KMS-11 (cell line): ENCODE results near the gene PSMB2.

ENCODE experiments used
- H2AFZ ChIP-seq: fragments of 200-600 bp; sonication (generic); 2 replicates; pipeline ENCODE4 v1.6.1; 2016; ENCODE audit warnings: antibody characterized with exemption, mixed run types, low read depth
- H3K27ac ChIP-seq: fragments of 200-600 bp; sonication (generic); 2 replicates; pipeline ENCODE4 v1.6.1; 2016; ENCODE audit warnings: mild to moderate bottlenecking, mixed run types
- H3K27me3 ChIP-seq: fragments of 200-600 bp; sonication (generic); 2 replicates; pipeline ENCODE4 v1.6.1; 2017; ENCODE audit warnings: mild to moderate bottlenecking, low read depth, mixed run types, moderate library complexity; ENCODE audit not compliant: insufficient read depth
- H3K36me3 ChIP-seq: fragments of 200-600 bp; sonication (generic); 2 replicates; pipeline ENCODE4 v1.6.1; 2017; ENCODE audit warnings: mild to moderate bottlenecking, mixed run types; ENCODE audit not compliant: insufficient read depth
- H3K4me1 ChIP-seq: fragments of 200-600 bp; sonication (generic); 2 replicates; pipeline ENCODE4 v1.6.1; 2016; ENCODE audit warnings: mild to moderate bottlenecking, low read depth, mixed run types; ENCODE audit not compliant: poor library complexity, severe bottlenecking
- H3K4me2 ChIP-seq: fragments of 200-600 bp; sonication (generic); 2 replicates; pipeline ENCODE4 v1.7.0; 2016; ENCODE audit warnings: mild to moderate bottlenecking, mixed run types
- H3K4me3 ChIP-seq: fragments of 200-600 bp; sonication (generic); IDR thresholded peaks from 2 replicates; pipeline ENCODE4 v1.6.1; 2017; ENCODE audit warnings: low read depth, low read length, mixed read lengths; ENCODE audit not compliant: insufficient read depth
- H3K79me2 ChIP-seq: fragments of 200-600 bp; sonication (generic); 2 replicates; pipeline ENCODE4 v1.6.1; 2016; ENCODE audit warnings: low read depth, mixed run types; ENCODE audit not compliant: insufficient read depth
- H3K9ac ChIP-seq: fragments of 200-600 bp; sonication (generic); 2 replicates; pipeline ENCODE4 v1.6.1; 2016; ENCODE audit warnings: mild to moderate bottlenecking, mixed run types
- H4K20me1 ChIP-seq: fragments of 200-600 bp; sonication (generic); 2 replicates; pipeline ENCODE4 v1.6.1; 2016; ENCODE audit warnings: mild to moderate bottlenecking, mixed run types; ENCODE audit not compliant: insufficient read depth
- TF ChIP-seq, protein P1 (sequence below): fragments of 200-600 bp; sonication (generic); conservative IDR thresholded peaks from 2 replicates; pipeline ENCODE4 v1.6.1; 2017; ENCODE audit warnings: low read depth, mild to moderate bottlenecking, antibody characterized with exemption, low read length, moderate library complexity, mixed read lengths

PSMB2 gene

DNA sequence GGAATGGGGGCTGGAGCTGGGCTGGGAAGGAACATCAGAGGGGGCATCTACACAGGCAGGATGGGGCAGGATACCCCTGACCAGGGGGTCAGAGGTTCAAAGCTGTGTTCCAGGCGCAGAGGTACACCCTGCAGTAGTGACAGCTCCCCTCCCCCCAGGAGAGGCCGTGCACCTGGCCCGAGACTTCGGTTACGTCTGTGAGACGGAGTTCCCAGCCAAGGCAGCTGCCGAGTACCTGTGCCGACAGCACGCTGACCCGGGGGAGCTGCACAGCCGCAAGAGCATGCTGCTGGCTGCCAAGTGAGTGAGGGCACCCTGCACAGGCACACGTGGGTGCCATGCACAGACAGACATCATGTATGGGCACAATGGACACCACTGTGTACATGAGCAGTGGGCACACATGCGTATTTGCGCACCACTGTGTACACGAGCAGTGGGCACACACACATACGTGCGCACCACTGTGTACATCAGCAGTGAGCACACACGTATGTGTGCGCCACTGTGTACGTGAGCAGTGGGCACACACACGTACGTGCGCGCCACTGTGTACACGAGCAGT is 50.8 kb downstream of the PSMB2 start:
- no peak overlapping the region for H3K4me2 ChIP-seq
- no peaks in the 10 kb centered on the region for H3K27me3 ChIP-seq
- H3K27ac ChIP-seq, result no peak overlapping the region
- H3K9ac ChIP-seq, result no peak overlapping the region
- no peaks in the 10 kb centered on the region for H3K79me2 ChIP-seq
- H3K4me3 ChIP-seq, result no peak overlapping the region
- no peaks in the 10 kb centered on the region for H3K4me1 ChIP-seq
- no peaks in the 10 kb centered on the region for H3K36me3 ChIP-seq
- TF ChIP-seq, protein P1, sequence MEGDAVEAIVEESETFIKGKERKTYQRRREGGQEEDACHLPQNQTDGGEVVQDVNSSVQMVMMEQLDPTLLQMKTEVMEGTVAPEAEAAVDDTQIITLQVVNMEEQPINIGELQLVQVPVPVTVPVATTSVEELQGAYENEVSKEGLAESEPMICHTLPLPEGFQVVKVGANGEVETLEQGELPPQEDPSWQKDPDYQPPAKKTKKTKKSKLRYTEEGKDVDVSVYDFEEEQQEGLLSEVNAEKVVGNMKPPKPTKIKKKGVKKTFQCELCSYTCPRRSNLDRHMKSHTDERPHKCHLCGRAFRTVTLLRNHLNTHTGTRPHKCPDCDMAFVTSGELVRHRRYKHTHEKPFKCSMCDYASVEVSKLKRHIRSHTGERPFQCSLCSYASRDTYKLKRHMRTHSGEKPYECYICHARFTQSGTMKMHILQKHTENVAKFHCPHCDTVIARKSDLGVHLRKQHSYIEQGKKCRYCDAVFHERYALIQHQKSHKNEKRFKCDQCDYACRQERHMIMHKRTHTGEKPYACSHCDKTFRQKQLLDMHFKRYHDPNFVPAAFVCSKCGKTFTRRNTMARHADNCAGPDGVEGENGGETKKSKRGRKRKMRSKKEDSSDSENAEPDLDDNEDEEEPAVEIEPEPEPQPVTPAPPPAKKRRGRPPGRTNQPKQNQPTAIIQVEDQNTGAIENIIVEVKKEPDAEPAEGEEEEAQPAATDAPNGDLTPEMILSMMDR, result no peak
- H2AFZ ChIP-seq, result no peak overlapping the region
- H4K20me1 ChIP-seq, result no peaks in the 10 kb centered on the region

GRCh38 chr1:35589516-35590427 is 51.6 kb downstream of the PSMB2 start:
- no peak overlapping the region for H3K4me2 ChIP-seq
- H3K27ac ChIP-seq, result no peak overlapping the region
- no peaks in the 10 kb centered on the region for H3K79me2 ChIP-seq
- H3K4me1 ChIP-seq, result no peaks in the 10 kb centered on the region
- H3K9ac ChIP-seq, result no peak overlapping the region
- H3K27me3 ChIP-seq, result no peaks in the 10 kb centered on the region
- H4K20me1 ChIP-seq, result no peaks in the 10 kb centered on the region
- TF ChIP-seq, protein P1, result no peak
- H3K4me3 ChIP-seq, result no peak overlapping the region
- H2AFZ ChIP-seq, result no peak overlapping the region
- no peaks in the 10 kb centered on the region for H3K36me3 ChIP-seq

DNA sequence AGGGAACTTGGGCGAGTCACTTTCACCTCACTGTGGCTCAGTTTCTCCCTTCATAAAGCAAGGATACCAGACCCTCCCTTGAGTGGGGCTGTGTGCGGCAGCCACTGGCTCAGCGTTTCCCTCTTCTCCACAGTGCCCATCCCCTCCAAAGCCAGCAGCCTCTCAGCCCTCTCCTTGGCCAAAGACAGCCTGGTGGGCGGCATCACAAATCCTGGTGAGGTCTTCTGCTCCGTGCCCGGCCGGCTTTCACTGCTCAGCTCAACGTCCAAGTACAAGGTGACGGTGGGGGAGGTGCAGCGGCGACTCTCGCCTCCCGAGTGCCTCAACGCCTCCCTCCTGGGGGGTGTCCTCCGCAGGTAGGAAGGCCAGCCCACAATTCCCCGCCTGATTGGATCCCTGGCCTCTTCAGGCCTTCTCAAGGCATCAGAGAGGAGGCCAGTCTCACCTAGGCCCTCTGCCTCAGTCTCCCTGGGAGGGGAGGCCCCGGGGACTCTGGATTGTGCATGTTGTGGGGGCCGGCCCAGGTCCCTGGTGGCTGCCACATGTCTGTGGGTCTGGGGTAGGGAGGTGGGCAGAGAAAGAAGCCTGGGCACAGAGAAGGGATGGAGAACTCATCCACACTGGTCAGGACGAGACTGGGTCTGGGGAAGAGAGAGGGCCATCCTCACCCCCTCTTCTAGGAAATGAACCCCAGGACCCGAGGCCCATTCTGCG is 53.0 kb downstream of the PSMB2 start:
- H3K4me3 ChIP-seq, result no peak overlapping the region
- no peak overlapping the region for H3K4me2 ChIP-seq
- no peaks in the 10 kb centered on the region for H3K79me2 ChIP-seq
- no peak overlapping the region for H3K27ac ChIP-seq
- TF ChIP-seq, protein P1, result no peak
- no peak overlapping the region for H3K9ac ChIP-seq
- no peaks in the 10 kb centered on the region for H3K27me3 ChIP-seq
- no peaks in the 10 kb centered on the region for H4K20me1 ChIP-seq
- no peaks in the 10 kb centered on the region for H3K36me3 ChIP-seq
- no peak overlapping the region for H2AFZ ChIP-seq
- no peaks in the 10 kb centered on the region for H3K4me1 ChIP-seq

- TF ChIP-seq, protein P1, result no peak
- Histone ChIP-seq H3K4me2 (no peak overlapping the region), H3K4me3 (no peak overlapping the region), H3K36me3 (no peaks in the 10 kb centered on the region), H3K27me3 (no peaks in the 10 kb centered on the region), H4K20me1 (no peaks in the 10 kb centered on the region), H3K27ac (no peak overlapping the region), H2AFZ (no peak overlapping the region), H3K79me2 (no peaks in the 10 kb centered on the region), H3K4me1 (no peaks in the 10 kb centered on the region), H3K9ac (no peak overlapping the region)
These were observed 53.6 kb downstream of the PSMB2 start for GRCh38 chr1:35587736-35588135.
